Epithelial cell of esophagus (primary cell): ENCODE results near the gene PTPRM.
A peak's percentile ranks its signal among the peaks of the same experiment; 100 is the strongest.

Experiments used
- DNase-seq: peaks from one replicate; pipeline ENCODE4 v3.0.0; 2010; ENCODE audit warnings: low read depth
- H3K4me3 ChIP-seq: 2 replicates; pipeline ENCODE4 v1.5.1; 2011; ENCODE audit warnings: mild to moderate bottlenecking, low read length, control low read depth
- TF ChIP-seq, protein P1 (sequence below): IDR thresholded peaks from 2 replicates; pipeline ENCODE4 v1.5.1; 2011; ENCODE audit warnings: low read depth, mild to moderate bottlenecking, low read length, control low read depth, inconsistent platforms; ENCODE audit not compliant: insufficient read depth; ENCODE audit errors: missing control alignments

PTPRM gene

DNA sequence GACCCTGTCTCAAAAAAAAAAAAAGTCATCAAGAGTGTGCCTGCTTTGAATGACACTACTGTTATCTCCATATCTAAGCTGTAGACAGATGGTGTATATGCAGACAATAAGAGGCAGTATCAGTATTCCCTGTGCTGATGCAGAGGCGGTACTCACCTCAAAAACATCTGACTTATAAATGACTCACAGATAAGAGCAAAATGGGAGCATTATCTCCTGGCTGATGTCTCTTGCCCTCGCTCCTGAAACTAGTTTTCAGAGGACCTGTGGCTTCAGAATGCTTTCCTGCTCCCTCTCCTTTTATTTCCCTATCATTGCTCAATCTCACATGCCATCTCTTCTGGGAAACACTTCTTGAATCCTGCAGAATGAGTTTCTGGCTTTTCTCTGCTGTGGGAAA, 289.6 kb downstream of the PTPRM start:
- TF ChIP-seq, protein P1, sequence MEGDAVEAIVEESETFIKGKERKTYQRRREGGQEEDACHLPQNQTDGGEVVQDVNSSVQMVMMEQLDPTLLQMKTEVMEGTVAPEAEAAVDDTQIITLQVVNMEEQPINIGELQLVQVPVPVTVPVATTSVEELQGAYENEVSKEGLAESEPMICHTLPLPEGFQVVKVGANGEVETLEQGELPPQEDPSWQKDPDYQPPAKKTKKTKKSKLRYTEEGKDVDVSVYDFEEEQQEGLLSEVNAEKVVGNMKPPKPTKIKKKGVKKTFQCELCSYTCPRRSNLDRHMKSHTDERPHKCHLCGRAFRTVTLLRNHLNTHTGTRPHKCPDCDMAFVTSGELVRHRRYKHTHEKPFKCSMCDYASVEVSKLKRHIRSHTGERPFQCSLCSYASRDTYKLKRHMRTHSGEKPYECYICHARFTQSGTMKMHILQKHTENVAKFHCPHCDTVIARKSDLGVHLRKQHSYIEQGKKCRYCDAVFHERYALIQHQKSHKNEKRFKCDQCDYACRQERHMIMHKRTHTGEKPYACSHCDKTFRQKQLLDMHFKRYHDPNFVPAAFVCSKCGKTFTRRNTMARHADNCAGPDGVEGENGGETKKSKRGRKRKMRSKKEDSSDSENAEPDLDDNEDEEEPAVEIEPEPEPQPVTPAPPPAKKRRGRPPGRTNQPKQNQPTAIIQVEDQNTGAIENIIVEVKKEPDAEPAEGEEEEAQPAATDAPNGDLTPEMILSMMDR, result no peak
- peak; percentile 45 for DNase-seq
- H3K4me3 ChIP-seq, result no peak overlapping the region

DNA sequence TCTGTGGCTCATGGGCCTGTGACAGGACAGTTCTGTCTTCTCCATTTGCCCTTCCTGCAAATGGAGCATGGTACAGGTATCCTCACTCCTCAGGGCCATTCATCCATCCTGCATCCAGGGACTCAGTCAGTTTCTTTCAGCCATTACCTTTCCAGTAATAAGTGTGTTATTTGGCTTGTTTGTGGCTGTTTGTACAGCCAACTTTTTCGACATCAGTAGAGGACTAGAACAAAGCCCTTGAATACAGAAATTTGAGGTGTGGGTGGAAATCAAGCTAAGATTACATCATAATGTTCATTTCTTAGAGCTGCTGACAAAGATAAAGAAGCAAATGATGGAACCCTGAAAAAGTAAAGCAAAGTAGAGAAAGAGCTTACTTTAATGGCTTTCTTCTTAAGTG, 290.4 kb downstream of the PTPRM start:
- TF ChIP-seq, protein P1, result no peak
- DNase-seq, result no peak
- no peak overlapping the region for H3K4me3 ChIP-seq

DNA sequence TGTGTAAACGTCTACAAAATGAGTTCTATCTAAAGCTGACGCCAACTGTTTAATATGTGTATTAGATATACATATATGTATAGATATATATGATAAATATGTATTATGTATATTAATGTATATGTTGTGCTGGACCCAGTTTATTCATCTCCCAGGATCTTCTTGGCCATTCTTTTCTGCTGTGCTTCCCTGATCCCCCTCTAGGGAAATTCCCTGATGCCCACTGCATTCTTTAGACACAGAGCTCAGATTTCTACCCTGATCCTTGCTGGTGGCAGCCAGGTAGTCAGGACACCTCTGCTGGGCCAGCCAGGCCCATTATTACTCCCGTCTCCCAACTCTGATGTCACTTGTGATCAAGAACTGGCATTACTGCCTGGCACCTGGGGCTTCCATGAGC, 292.0 kb downstream of the PTPRM start:
- DNase-seq, result no peak
- TF ChIP-seq, protein P1, result no peak

DNA sequence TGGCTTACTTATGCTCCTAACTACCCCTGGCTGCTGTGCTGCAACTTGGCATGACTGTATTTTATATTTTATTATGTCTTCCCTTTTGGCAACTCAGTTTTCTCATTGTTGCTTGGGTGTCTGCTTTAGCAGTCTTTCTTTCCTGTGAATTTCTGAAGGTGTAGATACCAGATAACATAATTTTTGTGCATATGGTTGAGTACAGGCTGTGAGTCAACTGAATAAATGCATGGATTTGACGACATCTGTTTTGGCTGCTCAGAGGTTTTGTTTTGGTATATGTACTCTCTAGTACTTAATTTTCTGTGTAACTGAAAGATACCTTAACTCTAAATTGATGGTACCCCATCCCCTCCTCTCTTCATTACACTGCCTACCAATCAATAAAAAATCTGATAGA, 303.1 kb downstream of the PTPRM start:
- TF ChIP-seq, protein P1, result no peak
- H3K4me3 ChIP-seq, result no peak overlapping the region
- DNase-seq, result no peak

More for the DNA sequence above, 292.0 kb downstream of the PTPRM start:
- no peak overlapping the region for H3K4me3 ChIP-seq

DNA sequence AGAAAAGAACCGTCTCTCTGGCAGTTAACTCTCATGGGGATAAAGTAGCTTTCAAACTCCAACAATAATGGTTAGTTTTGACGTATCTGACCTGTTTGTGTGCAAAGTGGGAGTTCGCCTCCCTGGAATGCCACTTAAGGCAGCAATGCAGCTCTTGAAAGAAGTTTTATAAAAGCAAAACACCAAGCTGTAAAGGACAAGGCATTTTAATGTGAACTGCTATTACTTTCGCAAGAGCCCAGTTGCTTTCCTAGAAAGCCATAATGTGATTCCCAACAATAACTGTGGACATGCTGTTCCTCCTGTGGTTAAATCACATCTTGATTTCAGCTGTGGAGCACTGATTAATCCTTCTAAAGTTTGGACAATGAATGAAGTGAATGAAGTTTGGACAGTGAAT, 303.7 kb downstream of the PTPRM start:
- TF ChIP-seq, protein P1, result no peak
- peak; percentile 18 for DNase-seq

DNA sequence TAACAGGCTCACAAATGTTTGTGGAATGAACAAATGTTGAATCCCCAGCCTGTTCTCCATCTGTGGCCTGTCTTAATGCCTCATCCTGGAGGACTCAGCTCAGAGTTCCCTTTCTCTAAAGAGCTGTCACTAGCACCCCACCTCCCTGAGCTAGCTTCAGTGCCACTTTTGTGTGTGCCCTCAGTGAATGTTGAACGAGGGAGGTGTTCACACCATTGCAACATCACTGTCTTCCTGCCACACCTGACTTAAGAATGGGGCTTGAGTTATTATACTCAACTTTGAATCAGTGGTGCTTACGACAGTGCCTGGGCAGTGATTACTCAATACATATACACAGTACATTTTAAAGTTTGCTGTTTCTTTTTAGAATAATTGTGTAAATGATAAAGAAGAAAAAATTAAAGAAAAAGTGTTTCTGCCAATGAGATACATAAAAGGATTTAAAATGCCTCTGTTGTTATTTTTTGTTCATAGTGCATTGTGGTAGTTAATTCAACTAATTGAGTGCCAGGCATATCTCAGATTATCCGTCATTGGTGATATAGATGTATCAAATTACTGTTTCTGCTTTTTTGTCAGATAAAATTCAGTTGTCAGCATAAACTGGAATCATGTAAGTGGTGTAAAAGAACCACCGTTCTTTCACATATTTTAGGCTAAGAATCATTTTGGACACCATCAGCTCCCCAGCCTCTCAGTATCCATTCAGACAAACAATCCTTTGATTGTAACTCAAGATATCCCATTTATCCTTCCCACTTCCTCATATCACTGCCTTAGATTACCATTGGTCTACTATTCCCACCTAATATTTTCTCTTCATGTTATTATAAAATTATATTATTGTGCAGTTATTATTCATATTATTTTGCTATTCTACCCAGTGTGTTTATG, 304.7 kb downstream of the PTPRM start:
- TF ChIP-seq, protein P1, result no peak
- DNase-seq, result peak; percentile 93
- H3K4me3 ChIP-seq, result peak overlapping the region; percentile 4

More for the DNA sequence above, 303.7 kb downstream of the PTPRM start:
- H3K4me3 ChIP-seq, result no peak overlapping the region
